Breast epithelium (tissue), 4 donors: ENCODE data around the gene SMIM5. TPM values are rescaled to one million over a fixed set of nuclear protein-coding genes. Genes with fewer than 3 reads are reported as not detected.

Experiments used
- DNase-seq, 2 donors: peaks; one replicate each; pipeline ENCODE4 v3.0.0-alpha.2; 2019; ENCODE audit warnings: low spot score in 2 of 2
- H3K27ac ChIP-seq, 2 donors: fragments of 200-600 bp; sonication (generic) in 1 of 2; one replicate each; pipeline ENCODE4 v1.5.1; 2016 to 2019; ENCODE audit warnings: mild to moderate bottlenecking in 1 of 2
- H3K27me3 ChIP-seq, 2 donors: fragments of 200-600 bp; sonication (generic) in 1 of 2; one replicate each; pipeline versions ENCODE4 v1.5.1 to v1.6.0; 2017 to 2019; ENCODE audit warnings: control low read depth in 1 of 2, mild to moderate bottlenecking in 1 of 2
- H3K36me3 ChIP-seq: fragments of 200-600 bp; one replicate; pipeline ENCODE4 v1.5.1; 2019
- H3K4me1 ChIP-seq, 2 donors: fragments of 200-600 bp; sonication (generic); one replicate each; pipeline ENCODE4 v1.5.1; 2016 to 2019; ENCODE audit warnings: control low read depth in 1 of 2
- H3K4me3 ChIP-seq, 3 donors: fragments of 200-600 bp; sonication (generic); 1 replicate in 2 of 3; 2 replicates in 1 of 3; pipeline ENCODE4 v1.5.1; 2016 to 2019; ENCODE audit warnings: mild to moderate bottlenecking in 3 of 3, moderate library complexity in 2 of 3
- H3K9me3 ChIP-seq, 2 donors: fragments of 200-600 bp; sonication (generic) in 1 of 2; one replicate each; pipeline ENCODE4 v1.5.1; 2016 to 2019; ENCODE audit warnings: control low read depth in 1 of 2
- CTCF ChIP-seq, 3 donors: fragments of 450-650 bp; IDR thresholded peaks; one replicate each; pipeline ENCODE4 v1.5.1; 2016 to 2017; ENCODE audit warnings: antibody characterized with exemption in 3 of 3, mild to moderate bottlenecking in 3 of 3, moderate library complexity in 3 of 3
- POLR2A ChIP-seq: fragments of 450-650 bp; IDR thresholded peaks from one replicate; pipeline ENCODE4 v1.6.1; 2016; ENCODE audit warnings: antibody characterized with exemption, mild to moderate bottlenecking, moderate library complexity
- POLR2AphosphoS5 ChIP-seq, 3 donors: sonication (generic); formaldehyde crosslinking; IDR thresholded peaks; one replicate each; pipeline ENCODE4 v1.6.1; 2017; ENCODE audit warnings: antibody characterized with exemption in 3 of 3
- intact Hi-C: fragments of 100-400 bp; cut with DNase I; formaldehyde crosslinking; loops from one replicate; pipeline ENCODE4 v1.15.1; 2023; ENCODE audit warnings: low total_unique reads
- total RNA-seq, 3 donors: library from RNA; depleted of rRNA; stranded (reverse); fragments of >200 nt; gene quantifications; one replicate each; pipeline ENCODE4 v1.1.0, GENCODE V29; 2016

SMIM5 gene
- total RNA-seq, 3 donors from 2014 or later: 0.29 to 2.6 (median 0.48) TPM

GRCh38 chr17:75617218-75617617 lies 16.0 kb upstream of the SMIM5 start:
- TF ChIP-seq POLR2A (no peak), POLR2AphosphoS5 (IDR thresholded peaks at IDR 0.05) (no peak), CTCF (IDR thresholded peaks at IDR 0.05) (no peak)
- no peak for DNase-seq
- H3K9me3 ChIP-seq: no peaks in the 10 kb centered on the region
- H3K27me3 ChIP-seq: no peaks in the 10 kb centered on the region
- intact Hi-C loops: no loop called here
- no peaks in the 10 kb centered on the region for H3K4me1 ChIP-seq
- no peak overlapping the region for H3K27ac ChIP-seq
- peaks cover 3% of the 10 kb centered on the region for H3K36me3 ChIP-seq
- H3K4me3 ChIP-seq: no peak overlapping the region

- Histone ChIP-seq H3K9me3 (no peaks in the 10 kb centered on the region), H3K27ac (no peak overlapping the region), H3K36me3 (peaks cover 3% of the 10 kb centered on the region), H3K4me3 (no peak overlapping the region), H3K27me3 (no peaks in the 10 kb centered on the region), H3K4me1 (no peaks in the 10 kb centered on the region)
- intact Hi-C loops: no loop called here
- TF ChIP-seq CTCF (IDR thresholded peaks at IDR 0.05): no peak
- TF ChIP-seq POLR2A: no peak
- TF ChIP-seq POLR2AphosphoS5 (IDR thresholded peaks at IDR 0.05): no peak
- no peak for DNase-seq
Observed at GRCh38 chr17:75617675-75618074, 15.6 kb upstream of the SMIM5 start.

- no peak for TF ChIP-seq POLR2AphosphoS5 (IDR thresholded peaks at IDR 0.05)
- no peak for TF ChIP-seq POLR2A
- no peak for TF ChIP-seq CTCF (IDR thresholded peaks at IDR 0.05)
- intact Hi-C loops: loop anchor here (1.0 kb wide), 1 partner anchor 24 kb away; no protein-coding TSS in a partner anchor
- no peaks in the 10 kb centered on the region for H3K9me3 ChIP-seq
- no peak for DNase-seq
- no peak overlapping the region for H3K4me3 ChIP-seq
- H3K27me3 ChIP-seq: no peaks in the 10 kb centered on the region
- no peak overlapping the region for H3K27ac ChIP-seq
- H3K36me3 ChIP-seq: peaks cover 3% of the 10 kb centered on the region
- no peaks in the 10 kb centered on the region for H3K4me1 ChIP-seq
Observed at GRCh38 chr17:75619506-75620431, 13.5 kb upstream of the SMIM5 start.

- peaks cover 12% of the 10 kb centered on the region for H3K36me3 ChIP-seq
- H3K9me3 ChIP-seq: no peaks in the 10 kb centered on the region
- no peaks in the 10 kb centered on the region for H3K27me3 ChIP-seq
- TF ChIP-seq CTCF (IDR thresholded peaks at IDR 0.05) (no peak), POLR2AphosphoS5 (IDR thresholded peaks at IDR 0.05) (no peak), POLR2A (no peak)
- no peak for DNase-seq
- H3K4me3 ChIP-seq: no peak overlapping the region
- no peaks in the 10 kb centered on the region for H3K4me1 ChIP-seq
- H3K27ac ChIP-seq: no peak overlapping the region
- intact Hi-C loops: no loop called here
Observed at GRCh38 chr17:75621489-75621888, 11.7 kb upstream of the SMIM5 start.

- H3K9me3 ChIP-seq: no peaks in the 10 kb centered on the region
- intact Hi-C loops: no loop called here
- H3K27ac ChIP-seq: no peak overlapping the region
- H3K4me3 ChIP-seq: no peak overlapping the region
- no peaks in the 10 kb centered on the region for H3K4me1 ChIP-seq
- H3K36me3 ChIP-seq: peaks cover 11% of the 10 kb centered on the region
- H3K27me3 ChIP-seq: no peaks in the 10 kb centered on the region
- no peak for DNase-seq
- TF ChIP-seq CTCF (IDR thresholded peaks at IDR 0.05) (no peak), POLR2A (no peak), POLR2AphosphoS5 (IDR thresholded peaks at IDR 0.05) (no peak)
Observed at GRCh38 chr17:75622076-75622475, 11.2 kb upstream of the SMIM5 start.
